GM21367 (cell line): ENCODE data around the gene CFAP100.

Source experiments
- ATAC-seq: cut with Tn5 transposase; IDR thresholded peaks from one replicate; pipeline ENCODE4 v1.9.1; 2021; ENCODE audit not compliant: unreplicated experiment

Gene CFAP100

DNA sequence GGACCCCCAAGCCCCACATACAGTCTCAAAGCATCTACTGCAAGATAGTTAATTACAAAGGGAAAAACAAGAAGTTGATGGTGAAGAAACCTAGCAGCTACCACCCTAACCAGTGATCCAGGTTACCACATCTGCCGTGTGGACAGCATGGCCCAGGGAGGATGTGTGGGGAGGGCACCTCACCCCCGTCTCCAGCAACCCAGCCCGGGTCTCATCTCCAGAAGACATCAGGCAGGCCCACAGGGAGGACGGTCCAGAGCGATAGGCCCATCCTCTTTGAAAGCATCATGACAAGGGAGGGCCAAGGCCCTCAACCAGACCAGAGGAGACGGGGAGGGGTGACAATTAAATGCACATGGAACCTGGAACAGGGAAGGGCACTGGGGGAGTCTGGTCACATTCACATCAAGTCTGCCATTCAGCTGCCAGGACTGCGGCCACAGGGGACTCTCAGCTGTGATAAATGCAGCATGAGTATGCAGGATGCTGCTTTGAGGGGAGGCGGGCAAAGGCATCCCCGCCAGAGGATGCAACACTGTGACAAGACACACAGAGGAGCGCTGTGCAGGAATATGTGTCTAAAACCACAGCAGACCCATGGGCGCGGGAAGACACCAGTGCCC, 62.2 kb downstream of the CFAP100 start:
- ATAC-seq: no peak

DNA sequence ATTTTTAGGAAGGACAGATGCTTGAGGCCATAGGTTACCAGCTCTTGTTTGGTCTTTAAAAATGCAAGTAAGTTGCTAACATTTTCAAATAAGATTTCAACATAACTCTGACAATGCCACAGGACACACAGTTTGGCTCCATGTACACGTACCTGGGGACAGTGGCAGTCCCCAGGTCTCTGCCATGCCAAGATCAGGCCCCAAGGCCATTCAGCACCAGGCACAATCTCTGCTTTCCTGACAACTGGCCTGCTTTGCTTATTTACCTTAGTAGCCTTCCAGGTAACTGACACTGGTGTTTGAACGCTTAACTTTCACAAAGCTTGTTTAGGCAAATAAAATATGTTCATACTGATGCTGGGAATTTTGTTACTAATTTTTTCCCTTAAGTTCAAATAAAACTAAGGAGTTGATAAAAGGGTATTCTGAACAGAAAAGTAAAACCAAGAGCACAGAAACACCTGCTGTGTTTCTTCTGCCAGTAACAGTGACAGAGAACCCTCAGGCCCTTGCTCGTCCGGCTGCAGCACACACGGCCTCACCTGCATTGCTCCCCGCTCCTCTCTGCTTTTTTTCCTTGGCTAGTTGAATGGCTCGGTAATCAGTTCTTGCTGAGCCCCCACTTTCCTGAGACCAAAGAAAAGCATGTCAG, 64.5 kb downstream of the CFAP100 start:
- ATAC-seq: no peak

DNA sequence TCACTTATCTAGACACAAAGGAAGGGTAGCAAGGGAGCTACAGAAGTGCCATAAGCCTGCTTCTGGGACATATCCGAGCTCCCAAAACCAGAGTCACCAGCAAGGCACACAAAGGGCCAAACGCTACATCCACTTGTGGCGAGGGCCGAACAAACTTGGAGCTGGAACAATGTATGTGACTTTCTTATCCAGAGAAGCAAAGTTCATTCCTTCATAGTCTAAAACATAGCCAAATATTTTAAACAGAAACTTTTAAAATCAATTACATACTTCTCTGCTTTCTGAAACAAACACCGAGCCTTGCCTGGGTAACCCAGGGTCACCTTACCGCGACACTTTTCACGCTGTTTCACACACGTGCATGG, 65.0 kb downstream of the CFAP100 start:
- no peak for ATAC-seq

DNA sequence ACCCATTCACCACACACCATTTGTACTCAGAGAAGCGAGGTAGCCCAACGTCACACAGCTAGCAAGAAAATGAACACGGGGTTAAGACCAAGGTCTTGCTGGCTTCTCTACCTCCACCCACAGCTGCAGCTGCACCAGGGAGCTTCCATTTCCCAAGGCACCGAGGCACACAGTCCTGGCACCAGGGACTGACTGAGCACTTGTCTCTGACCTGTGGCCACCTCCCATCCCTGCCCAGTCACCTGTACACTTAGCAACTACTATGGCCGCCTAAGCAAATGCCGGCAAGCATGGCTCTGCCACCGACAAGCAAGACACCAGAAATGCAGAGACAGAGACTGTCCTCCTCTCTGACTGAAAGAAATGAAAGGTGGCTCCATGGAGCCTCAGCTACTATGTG, 65.7 kb downstream of the CFAP100 start:
- no peak for ATAC-seq

DNA sequence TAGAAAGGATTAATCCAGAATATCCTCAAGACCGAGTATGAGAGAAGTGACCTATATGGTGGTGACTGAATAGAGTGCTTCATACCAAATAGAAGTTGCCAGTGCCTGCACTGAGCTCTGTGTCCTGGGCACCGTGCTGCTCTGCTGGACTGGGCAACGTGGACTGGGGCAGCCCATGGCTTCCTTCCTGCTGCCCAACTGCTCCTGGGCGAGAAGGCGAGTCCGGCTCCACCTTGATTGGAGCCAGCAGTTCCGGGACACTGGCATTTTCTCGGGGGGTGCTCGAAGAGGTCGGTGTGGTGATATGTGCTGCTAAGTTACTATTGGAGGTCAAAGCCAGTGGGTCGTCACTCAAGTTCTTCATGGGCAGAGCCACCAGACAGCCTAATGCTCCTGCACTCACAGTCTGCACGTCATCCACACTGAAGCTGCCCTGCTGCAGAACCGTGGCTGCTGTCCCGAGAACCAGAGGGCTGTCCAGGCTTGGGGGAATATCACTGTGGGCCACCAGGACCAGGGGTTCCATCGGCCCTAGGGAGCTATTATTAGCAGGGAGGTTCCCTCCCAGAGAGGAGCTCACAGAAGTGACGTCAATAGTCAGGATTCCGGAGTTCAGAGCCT, 66.9 kb downstream of the CFAP100 start:
- no peak for ATAC-seq

DNA sequence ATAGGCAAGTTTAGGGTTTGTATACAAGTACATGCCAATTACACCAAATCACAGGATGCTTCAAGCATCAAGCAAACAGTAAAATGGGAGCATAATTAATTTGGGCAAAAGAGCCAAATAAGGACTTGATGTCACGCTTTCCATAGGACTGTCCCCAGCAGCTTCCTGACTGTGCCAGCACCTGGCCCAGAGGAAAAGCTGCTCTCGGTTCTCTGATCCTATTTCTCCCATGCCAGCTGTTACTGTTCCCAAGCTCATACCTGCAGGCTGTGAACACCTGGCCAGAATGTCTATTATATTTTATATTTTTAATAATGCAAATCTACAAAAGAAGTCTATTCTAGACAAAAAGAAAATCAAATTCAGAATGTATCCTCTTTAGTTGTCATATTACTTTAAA, 68.8 kb downstream of the CFAP100 start:
- no peak for ATAC-seq

DNA sequence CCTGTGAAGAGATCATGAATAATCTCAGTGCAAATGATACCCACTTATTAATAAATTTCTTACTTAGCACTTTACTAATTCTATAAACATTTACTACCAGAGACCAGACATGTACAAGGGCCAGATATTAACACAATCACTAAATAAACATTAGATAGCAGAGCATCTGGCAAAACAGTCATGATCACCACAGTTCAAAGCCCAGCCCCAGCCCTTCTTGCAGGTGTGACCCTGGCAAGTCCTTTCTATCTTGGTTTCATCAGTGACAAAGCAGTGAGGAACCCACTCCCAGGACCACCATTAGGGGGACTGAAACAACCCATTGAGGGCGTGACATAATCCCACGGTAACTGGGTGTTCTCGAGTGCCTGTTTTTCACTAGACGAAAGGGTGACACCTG, 69.4 kb downstream of the CFAP100 start:
- ATAC-seq: no peak

DNA sequence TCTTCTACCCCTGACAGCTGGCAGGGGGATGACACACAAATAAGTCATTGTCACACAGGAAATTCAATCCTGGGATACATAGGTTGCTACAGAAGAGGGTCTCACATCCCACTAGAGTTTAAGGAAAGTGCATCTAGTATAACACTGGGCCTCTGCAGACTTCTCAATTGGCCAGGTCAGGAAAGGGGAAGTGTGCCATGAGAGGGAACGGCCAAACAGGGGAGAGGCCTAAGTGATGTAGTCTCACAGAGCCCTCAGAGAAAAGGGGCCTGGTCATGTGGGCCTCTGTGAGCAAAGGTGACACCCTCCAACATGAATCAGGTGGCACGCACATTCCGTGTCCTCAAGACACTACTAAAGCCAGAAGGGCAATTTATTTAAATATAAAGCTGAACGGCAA, 69.8 kb downstream of the CFAP100 start:
- no peak for ATAC-seq

DNA sequence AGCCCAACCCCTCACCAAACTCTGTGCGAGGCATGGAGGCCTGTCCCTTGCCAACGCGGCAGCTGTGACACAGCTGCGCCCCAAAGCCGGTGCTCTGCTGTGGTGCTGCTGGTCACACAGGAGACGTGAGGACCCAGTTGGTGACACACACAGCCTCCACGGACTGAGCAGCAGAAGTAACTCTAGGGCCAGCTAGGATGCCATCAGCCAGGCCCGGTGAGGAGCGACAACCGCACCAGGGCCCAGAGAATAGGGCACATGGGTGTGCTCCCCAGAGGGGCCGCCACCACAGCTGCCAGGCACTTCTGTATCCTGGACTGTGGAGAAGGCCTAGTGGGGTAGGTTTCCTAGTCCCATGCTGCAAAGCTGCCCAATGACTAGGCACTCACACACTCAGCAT, 70.3 kb downstream of the CFAP100 start:
- no peak for ATAC-seq

DNA sequence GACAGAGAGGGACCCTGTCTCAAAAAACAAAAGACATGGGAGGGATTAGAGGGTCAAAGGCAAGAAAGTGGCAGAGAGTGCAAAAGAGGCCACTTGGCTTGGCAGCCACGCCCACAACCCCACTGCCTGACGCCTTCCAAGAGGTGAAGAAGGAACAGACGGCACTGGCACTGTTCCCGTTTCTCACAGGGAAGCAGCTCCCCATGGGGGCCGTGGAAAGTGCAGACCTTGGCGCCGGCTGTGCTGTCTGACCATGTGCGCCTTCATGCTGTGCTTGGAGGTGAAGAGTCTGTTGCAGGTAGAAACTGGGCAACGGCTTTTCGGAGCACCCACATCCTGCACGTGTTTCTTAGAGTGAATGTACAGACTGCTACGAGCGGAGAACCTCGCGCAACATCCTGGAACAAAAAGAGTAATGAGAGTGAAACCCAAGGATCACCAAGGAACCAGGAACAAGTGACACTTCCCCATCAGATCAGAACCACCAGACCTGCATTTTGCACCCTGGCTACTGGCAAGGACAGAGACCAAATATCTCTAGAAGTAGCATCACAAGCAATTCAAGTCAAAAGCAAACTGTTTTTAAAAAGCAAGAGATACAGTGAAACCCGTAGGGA, 71.3 kb downstream of the CFAP100 start:
- no peak for ATAC-seq

DNA sequence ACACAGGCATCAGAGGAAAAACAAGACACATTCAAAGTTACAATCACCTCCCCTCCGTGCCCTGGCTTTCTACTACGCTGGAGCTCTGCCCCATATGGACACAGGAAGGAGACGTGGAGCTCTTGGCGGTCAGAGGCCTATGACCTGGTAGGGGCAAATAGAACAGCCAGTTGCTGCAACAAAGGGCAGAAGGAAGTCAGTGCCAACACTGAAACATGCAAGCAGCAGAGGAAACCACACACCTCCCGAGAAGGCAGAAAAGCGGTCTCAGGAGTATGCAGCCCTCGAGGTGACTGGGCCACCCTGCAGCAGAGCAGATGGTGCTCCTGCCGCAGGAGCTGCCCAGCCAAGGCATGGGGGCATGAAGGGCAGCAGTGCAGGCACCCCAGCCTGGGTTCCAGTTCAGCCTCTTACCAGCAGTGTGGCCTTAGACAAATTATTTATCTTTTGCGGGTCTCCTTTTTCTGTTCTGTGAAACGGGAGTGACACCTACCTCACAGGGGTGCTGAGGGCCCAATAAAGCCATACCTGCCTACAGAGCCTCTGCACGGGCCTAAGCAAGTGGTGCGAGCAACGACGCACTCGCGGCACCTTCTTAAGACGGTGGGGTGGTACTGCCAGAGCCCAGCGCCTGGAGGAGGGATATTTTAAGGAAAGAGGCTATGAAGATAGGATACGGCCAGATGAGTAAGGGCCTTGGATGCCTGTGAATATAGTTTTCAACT, 72.3 kb downstream of the CFAP100 start:
- ATAC-seq: no peak

DNA sequence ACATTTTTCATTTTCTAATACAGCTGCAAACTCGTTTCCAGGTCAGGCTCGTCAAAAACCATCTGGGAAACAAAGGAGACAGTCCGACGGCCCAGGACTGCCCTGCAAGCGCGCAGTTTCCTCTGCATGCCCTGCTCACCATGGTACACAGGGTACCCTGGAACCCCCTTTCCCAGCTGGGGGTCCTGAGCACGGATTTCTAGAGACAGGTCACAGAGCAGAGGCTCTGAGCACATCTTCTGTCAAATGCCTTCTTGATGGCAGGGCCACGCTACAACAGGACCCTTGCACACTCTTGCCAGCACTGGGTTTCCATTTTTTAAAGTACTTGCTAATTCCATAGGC, 72.9 kb downstream of the CFAP100 start:
- no peak for ATAC-seq

DNA sequence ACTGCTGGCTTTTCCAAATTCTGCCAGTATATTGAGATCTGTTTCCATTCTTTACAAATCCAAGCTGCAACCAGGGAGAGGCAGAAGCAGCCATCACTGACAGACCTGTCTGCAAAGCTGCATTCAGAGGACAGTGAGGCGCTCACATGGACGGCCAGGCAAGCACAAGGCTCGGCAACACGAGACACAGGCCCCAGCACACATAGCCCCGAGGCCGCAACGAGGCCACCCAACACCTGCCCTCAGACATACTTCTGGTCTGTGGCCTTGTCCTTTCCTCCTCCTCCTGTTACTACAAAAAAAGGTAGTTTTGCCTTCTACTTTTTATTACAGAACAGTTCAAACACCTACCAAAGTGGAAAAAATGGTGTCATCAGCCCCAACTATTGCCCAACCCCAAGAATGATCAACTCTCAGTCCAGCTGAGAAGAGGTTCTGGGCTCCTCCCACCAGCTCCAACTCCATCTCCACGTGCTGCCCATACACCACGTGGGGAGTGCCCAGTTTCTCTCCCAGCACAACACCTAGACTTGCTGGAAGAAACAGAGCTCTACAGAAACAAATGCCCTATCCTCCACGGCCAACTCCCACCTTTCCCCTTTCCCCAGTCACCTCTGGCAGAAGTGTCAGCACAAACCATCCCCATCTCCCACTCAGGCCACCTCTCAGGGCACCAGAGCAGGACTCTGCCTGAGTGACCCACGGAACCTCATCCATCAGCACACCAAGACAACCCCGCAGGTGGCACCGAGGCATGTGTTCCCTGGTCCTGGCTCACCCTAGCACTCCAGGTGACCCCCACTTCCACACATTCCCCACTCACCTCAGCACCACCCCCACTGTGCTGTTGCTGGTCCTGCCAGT, 73.6 kb downstream of the CFAP100 start:
- no peak for ATAC-seq

DNA sequence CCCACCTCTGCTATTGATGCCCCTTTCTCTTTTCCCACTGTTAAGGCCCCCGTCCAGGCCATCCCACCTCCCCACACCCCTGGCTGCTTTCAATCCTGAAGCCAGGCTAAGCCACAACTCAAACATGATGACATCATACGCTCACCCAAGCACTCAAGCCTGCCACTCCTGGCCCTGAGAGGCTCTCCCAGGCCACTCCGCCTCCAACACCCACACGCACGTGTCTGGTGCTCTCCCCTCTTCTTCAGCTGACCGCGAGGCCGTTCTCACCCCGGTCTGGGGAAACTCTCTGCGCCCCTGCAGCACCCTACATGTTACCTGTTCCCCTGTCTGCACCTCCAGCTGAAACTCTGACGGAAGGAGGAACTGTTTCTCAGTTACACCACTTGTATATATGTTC, 74.8 kb downstream of the CFAP100 start:
- no peak for ATAC-seq

DNA sequence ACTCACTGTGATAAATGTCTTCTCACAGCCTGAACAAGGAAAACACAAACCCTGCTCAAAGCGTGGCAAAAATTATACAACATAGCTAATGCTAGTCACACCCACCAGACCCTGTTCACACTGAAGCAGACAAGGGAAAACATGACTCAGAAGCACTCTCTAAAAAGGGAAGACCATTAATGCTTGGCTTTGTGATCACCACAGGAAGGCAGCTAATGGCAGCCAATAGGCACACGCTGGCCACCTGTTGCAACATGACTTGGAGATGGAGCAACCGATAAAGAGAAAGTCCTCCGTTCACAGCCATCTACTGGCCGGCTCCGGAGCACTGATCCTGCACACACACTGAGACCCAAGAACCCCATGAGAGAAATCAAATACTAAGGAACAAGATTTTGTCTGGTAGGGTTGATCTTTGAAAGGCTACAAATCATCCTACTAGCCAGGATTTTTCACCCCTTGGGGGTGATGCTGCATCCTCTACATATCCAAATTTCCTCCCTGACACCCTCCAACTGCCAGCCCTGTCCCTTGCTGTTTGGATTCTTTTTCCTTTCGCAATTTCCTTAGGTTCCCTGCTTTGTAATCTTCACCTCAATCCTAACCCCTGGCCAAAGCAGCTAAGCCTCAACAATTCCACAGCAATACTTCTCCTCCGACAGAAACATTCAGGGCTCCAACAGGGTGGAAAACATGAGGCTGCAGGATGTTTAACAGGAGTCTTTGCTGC, 77.7 kb downstream of the CFAP100 start:
- no peak for ATAC-seq

DNA sequence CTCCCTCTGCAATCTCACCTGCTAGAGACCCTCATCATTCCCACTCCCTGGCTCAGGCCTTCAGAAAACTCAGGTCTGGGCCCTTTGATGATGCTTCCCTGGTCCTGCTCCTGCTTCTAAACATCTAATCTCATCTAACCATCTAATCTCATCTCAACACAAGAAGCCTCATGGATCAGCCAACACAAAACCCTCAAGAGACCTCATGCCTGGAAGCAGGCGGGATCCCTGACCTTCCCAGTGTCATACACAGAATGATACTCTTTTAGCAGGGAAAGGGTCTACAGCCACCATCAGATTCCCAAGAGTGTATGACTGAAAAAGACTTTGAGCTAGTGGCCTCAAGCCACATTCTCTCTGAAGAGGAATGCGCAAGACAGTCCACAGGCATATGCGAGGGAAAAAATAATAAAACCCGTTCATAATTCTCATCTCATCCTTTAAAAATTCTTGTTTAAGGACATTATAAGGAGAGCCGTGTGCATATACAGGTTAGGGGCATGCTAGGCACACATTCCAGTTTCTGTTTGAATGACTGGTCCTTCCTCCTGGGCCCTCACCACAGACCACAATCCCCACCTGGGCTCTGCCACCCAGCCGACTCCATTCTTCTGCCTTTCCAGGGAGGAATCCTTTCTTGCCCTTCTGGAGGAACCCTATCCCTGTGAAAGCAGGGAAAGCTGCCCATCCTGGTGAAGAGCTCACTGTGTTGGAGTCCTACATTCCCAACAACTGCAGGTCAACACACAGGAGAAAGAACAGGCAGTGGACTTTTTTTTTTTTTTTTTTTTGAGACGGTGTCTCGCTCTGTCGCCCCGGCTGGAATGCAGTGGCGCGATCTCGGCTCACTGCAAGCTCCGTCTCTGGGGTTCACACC, 78.8 kb downstream of the CFAP100 start:
- ATAC-seq: no peak

DNA sequence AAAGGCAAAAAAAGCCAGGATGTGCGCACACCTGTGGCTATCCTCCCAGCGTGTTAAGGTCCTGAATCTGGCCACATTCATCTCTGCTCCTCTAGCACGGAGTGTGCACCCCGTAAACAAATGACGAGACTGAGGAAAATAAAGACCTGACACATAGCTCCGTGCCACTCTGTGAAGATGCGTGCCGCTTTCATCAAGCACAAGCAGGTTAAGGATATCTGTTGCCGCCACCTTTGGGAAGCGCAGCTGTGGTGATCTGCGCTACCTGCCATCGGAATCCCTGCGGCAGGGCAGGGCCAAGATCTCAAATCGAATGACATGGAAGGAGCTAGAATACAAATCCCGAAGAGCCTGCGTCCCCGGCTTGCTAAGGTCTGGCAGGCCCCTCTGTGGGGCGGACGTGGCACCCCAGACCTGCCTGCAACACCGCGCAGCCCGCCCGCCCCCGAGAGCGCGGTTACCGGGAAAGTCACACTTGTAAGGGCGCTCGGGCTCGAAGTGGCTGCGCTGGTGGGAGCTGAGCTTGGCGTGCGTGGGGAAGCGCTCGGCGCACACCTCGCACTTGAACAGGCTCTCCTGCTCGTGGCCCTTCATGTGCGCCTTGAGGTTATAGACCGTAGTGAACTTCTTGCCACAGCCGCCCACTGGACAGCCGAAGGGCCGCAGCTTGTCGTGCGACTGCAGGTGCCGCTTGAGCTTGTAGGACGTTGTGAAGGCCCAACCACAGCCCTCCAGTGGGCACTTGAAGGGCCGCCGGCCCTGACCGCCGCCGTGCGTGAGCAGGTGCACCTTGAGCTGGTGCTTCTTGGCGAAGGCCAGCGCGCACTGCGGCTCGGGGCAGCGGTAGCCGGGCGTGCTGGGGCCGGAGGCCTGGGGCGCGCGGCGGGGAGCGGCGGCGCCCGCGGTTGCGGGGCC, 80.0 kb downstream of the CFAP100 start:
- ATAC-seq: peak; percentile 16
